ENCODE results near the gene SYNRG.

SYNRG gene

DNA sequence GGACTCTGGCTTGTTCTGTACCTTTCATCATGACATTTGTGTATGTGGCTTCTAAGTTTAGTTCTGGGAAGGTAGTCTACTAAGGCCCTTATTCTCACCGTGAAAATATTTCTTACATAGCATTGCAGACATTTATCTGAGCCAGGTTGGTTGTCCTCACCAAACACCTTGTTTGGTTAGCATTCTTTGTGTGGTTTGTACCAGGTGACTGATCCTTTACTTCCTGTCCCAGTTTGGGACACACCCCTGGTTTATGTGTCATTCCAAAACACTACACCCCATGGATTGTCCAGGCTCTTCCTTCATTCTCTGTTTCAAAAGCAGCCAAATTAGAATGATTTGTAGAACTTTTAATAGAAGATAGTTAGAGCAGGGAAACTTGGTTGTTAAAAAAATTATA lies 142.7 kb downstream of the SYNRG start:
- DNase-seq, result no peak

GRCh38 chr17:37465069-37465616 lies 144.1 kb downstream of the SYNRG start:
- DNase-seq, result no peak
